Astrocyte (in vitro differentiated cells and primary cell): ENCODE data around the gene TMOD3. TPM values are rescaled to one million over a fixed set of nuclear protein-coding genes. Genes with fewer than 3 reads are reported as not detected.

ENCODE experiments used
- DNase-seq: peaks from one replicate; pipeline ENCODE4 v3.0.0-alpha.2; 2010; ENCODE audit warnings: low read depth
- FAIRE-seq: peaks from 2 replicates; lab custom pipeline; 2011; peaks lifted over from hg19 to GRCh38; lab: Jason Lieb, UNC
- H2AFZ ChIP-seq: 2 replicates; pipeline ENCODE4 v1.6.0; 2012; ENCODE audit warnings: low read depth, low read length, inconsistent platforms
- H3K27ac ChIP-seq: 2 replicates; pipeline ENCODE4 v1.5.1; 2011; ENCODE audit warnings: low read depth, low read length, inconsistent platforms
- H3K27me3 ChIP-seq: 2 replicates; pipeline ENCODE4 v1.6.0; 2011; ENCODE audit warnings: low read length, inconsistent platforms; ENCODE audit not compliant: insufficient read depth
- H3K36me3 ChIP-seq: 2 replicates; pipeline ENCODE4 v1.5.1; 2011; ENCODE audit warnings: low read length, inconsistent platforms; ENCODE audit not compliant: insufficient read depth
- H3K4me1 ChIP-seq: 2 replicates; pipeline ENCODE4 v1.5.1; 2011; ENCODE audit warnings: low read length, inconsistent platforms; ENCODE audit not compliant: insufficient read depth
- H3K4me2 ChIP-seq: 2 replicates; pipeline ENCODE4 v1.6.0; 2012; ENCODE audit warnings: low read length, inconsistent platforms
- H3K4me3 ChIP-seq: 2 replicates; pipeline ENCODE4 v1.5.1; 2011; ENCODE audit warnings: low read depth, mild to moderate bottlenecking, low read length, inconsistent platforms; ENCODE audit not compliant: insufficient read depth
- H3K79me2 ChIP-seq: 2 replicates; pipeline ENCODE4 v1.6.0; 2012; ENCODE audit warnings: mild to moderate bottlenecking, low read length, inconsistent platforms; ENCODE audit not compliant: insufficient read depth
- H3K9ac ChIP-seq: 2 replicates; pipeline ENCODE4 v1.6.0; 2012; ENCODE audit warnings: mild to moderate bottlenecking, low read length, inconsistent platforms
- H3K9me3 ChIP-seq: 2 replicates; pipeline ENCODE4 v1.5.1; 2012; ENCODE audit warnings: low read depth, mild to moderate bottlenecking, low read length, inconsistent platforms; ENCODE audit not compliant: insufficient read depth
- H4K20me1 ChIP-seq: 2 replicates; pipeline ENCODE4 v1.6.0; 2012; ENCODE audit warnings: low read length, inconsistent platforms; ENCODE audit not compliant: insufficient read depth
- H3K27ac Mint-ChIP-seq: one replicate; pipeline ENCODE4 v1.8.0; 2021; ENCODE audit warnings: mild to moderate bottlenecking, mixed read lengths; ENCODE audit not compliant: unreplicated experiment
- H3K27me3 Mint-ChIP-seq: one replicate; pipeline ENCODE4 v1.8.0; 2021; ENCODE audit warnings: low read depth, mixed read lengths; ENCODE audit not compliant: unreplicated experiment
- H3K36me3 Mint-ChIP-seq: one replicate; pipeline ENCODE4 v1.8.0; 2021; ENCODE audit warnings: low read depth, mixed read lengths; ENCODE audit not compliant: unreplicated experiment
- H3K4me1 Mint-ChIP-seq: one replicate; pipeline ENCODE4 v1.8.0; 2021; ENCODE audit warnings: low read depth, mixed read lengths; ENCODE audit not compliant: unreplicated experiment
- H3K4me3 Mint-ChIP-seq: one replicate; pipeline ENCODE4 v1.8.0; 2021; ENCODE audit warnings: mild to moderate bottlenecking, moderate library complexity, mixed read lengths; ENCODE audit not compliant: unreplicated experiment
- H3K9me3 Mint-ChIP-seq: one replicate; pipeline ENCODE4 v1.8.0; 2021; ENCODE audit warnings: mild to moderate bottlenecking, mixed read lengths; ENCODE audit not compliant: unreplicated experiment
- EZH2 ChIP-seq: IDR thresholded peaks from 2 replicates; pipeline ENCODE4 v1.6.1; 2012; ENCODE audit warnings: mild to moderate bottlenecking, low read length, inconsistent platforms; ENCODE audit not compliant: insufficient read depth
- total RNA-seq: library from RNA; stranded (reverse); gene quantifications from 2 replicates; pipeline ENCODE4 v1.2.1, GENCODE V29; 2021
- TF ChIP-seq, protein P1 (sequence below): IDR thresholded peaks from 2 replicates; pipeline ENCODE4 v1.5.1; 2011; ENCODE audit warnings: low read depth, mild to moderate bottlenecking, inconsistent platforms, low read length, moderate library complexity; ENCODE audit not compliant: insufficient read depth

TMOD3 gene
- total RNA-seq, 1 donor from 2014 or later: 65.2 TPM

DNA sequence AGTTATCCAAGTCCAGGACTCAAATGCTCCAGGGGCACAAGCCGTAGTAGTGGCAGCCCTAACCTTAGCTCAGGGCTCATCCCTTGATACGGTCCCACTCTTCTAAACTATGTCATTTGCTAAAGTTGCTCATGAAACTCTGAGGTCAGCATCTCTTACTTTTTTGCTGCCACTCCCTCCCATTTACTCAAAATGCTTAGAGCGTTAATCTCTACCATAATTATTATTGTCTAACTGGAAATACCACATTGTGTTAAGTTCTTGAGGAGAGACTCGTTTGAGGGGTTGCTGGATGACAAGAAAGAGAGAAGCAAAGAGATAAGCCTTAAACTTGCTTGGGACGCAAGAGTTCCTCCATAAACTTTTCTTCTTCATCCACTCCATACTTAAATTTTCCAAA is 26.9 kb upstream of the TMOD3 start:
- H3K4me1 ChIP-seq: no peaks in the 10 kb centered on the region
- no peak for TF ChIP-seq EZH2
- TF ChIP-seq, protein P1, sequence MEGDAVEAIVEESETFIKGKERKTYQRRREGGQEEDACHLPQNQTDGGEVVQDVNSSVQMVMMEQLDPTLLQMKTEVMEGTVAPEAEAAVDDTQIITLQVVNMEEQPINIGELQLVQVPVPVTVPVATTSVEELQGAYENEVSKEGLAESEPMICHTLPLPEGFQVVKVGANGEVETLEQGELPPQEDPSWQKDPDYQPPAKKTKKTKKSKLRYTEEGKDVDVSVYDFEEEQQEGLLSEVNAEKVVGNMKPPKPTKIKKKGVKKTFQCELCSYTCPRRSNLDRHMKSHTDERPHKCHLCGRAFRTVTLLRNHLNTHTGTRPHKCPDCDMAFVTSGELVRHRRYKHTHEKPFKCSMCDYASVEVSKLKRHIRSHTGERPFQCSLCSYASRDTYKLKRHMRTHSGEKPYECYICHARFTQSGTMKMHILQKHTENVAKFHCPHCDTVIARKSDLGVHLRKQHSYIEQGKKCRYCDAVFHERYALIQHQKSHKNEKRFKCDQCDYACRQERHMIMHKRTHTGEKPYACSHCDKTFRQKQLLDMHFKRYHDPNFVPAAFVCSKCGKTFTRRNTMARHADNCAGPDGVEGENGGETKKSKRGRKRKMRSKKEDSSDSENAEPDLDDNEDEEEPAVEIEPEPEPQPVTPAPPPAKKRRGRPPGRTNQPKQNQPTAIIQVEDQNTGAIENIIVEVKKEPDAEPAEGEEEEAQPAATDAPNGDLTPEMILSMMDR: no peak
- no peak overlapping the region for H3K4me3 Mint-ChIP-seq
- H3K4me1 Mint-ChIP-seq: peaks cover 4% of the 10 kb centered on the region
- FAIRE-seq (no peak), DNase-seq (no peak)
- H3K79me2 ChIP-seq: no peaks in the 10 kb centered on the region
- H3K36me3 ChIP-seq: no peaks in the 10 kb centered on the region
- no peak overlapping the region for H3K4me2 ChIP-seq
- no peaks in the 10 kb centered on the region for H3K9me3 Mint-ChIP-seq
- no peak overlapping the region for H3K27ac Mint-ChIP-seq
- H3K27ac ChIP-seq: no peak overlapping the region
- H3K27me3 Mint-ChIP-seq: no peaks in the 10 kb centered on the region
- H3K9ac ChIP-seq: no peak overlapping the region
- no peaks in the 10 kb centered on the region for H3K9me3 ChIP-seq
- peaks cover 9% of the 10 kb centered on the region for H3K36me3 Mint-ChIP-seq
- H3K27me3 ChIP-seq: no peaks in the 10 kb centered on the region
- H3K4me3 ChIP-seq: no peak overlapping the region
- no peaks in the 10 kb centered on the region for H4K20me1 ChIP-seq
- H2AFZ ChIP-seq: no peak overlapping the region

DNA sequence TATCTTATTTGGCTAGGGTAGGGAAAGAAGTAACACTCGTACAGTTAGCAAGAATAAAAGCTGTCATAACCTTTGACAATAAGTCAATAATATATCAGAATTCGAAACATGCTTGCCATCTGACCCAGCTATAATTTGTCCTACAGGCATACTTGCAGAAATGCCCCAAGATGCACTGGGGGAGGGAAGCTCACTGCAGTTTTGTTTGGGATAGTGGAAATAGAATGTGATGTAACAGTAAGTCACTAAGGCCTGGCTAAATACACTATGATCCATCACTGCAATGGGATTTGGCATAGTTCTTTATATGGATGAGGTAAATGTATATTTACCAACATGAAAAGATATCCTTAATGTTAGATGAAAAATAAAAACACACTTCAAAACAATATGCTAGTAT is 25.5 kb upstream of the TMOD3 start:
- Histone ChIP-seq H3K4me1 (no peaks in the 10 kb centered on the region), H2AFZ (no peak overlapping the region), H3K9me3 (no peaks in the 10 kb centered on the region), H3K9ac (no peak overlapping the region), H3K27ac (no peak overlapping the region), H3K79me2 (no peaks in the 10 kb centered on the region), H3K4me3 (no peak overlapping the region), H3K36me3 (no peaks in the 10 kb centered on the region), H3K27me3 (no peaks in the 10 kb centered on the region), H4K20me1 (no peaks in the 10 kb centered on the region), H3K4me2 (no peak overlapping the region)
- TF ChIP-seq, protein P1: no peak
- TF ChIP-seq EZH2: no peak
- H3K9me3 Mint-ChIP-seq: no peaks in the 10 kb centered on the region
- no peak overlapping the region for H3K4me3 Mint-ChIP-seq
- FAIRE-seq (no peak), DNase-seq (no peak)
- H3K36me3 Mint-ChIP-seq: peaks cover 8% of the 10 kb centered on the region
- H3K27me3 Mint-ChIP-seq: no peaks in the 10 kb centered on the region
- H3K27ac Mint-ChIP-seq: no peak overlapping the region
- H3K4me1 Mint-ChIP-seq: no peaks in the 10 kb centered on the region

DNA sequence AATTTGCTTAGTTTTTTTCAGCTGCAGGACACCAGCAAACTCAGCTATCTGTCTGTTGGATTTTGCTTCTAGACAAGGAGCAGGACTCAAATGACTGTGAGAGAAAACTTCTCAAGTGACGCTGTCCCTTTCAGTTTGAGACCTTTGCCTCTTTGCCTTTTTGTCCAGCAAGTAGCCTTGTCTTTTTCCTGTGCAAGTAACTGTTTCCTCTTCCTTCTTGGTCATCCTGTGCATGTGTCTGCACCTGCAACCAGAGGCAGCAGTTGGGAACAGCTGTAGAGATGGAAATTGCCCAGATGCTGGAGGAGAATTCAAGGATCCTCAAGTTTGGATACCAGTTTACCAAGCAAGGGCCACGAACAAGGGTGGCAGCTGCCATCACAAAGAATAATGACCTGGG is 23.3 kb upstream of the TMOD3 start:
- Mint-ChIP-seq H3K27me3 (no peaks in the 10 kb centered on the region), H3K4me1 (no peaks in the 10 kb centered on the region), H3K27ac (no peak overlapping the region), H3K36me3 (peaks cover 7% of the 10 kb centered on the region), H3K9me3 (no peaks in the 10 kb centered on the region), H3K4me3 (no peak overlapping the region)
- no peak overlapping the region for H3K4me2 ChIP-seq
- no peak overlapping the region for H2AFZ ChIP-seq
- H3K27me3 ChIP-seq: no peaks in the 10 kb centered on the region
- no peak overlapping the region for H3K9ac ChIP-seq
- DNase-seq: no peak
- H4K20me1 ChIP-seq: no peaks in the 10 kb centered on the region
- no peaks in the 10 kb centered on the region for H3K36me3 ChIP-seq
- H3K4me3 ChIP-seq: no peak overlapping the region
- H3K9me3 ChIP-seq: no peaks in the 10 kb centered on the region
- H3K79me2 ChIP-seq: no peaks in the 10 kb centered on the region
- no peaks in the 10 kb centered on the region for H3K4me1 ChIP-seq
- no peak for FAIRE-seq
- H3K27ac ChIP-seq: no peak overlapping the region
- TF ChIP-seq, protein P1: no peak
- TF ChIP-seq EZH2: no peak
